Loucy (cell line): ENCODE results near the gene GRM3.

ENCODE experiments used
- EZH2phosphoT487 ChIP-seq: fragments of 200-600 bp; IDR thresholded peaks from 2 replicates; pipeline ENCODE4 v1.6.1; 2018; ENCODE audit warnings: antibody characterized with exemption, mild to moderate bottlenecking, moderate library complexity, borderline replicate concordance
- TF ChIP-seq, protein P1 (sequence below): fragments of 200-600 bp; sonication (generic); conservative IDR thresholded peaks from 2 replicates; pipeline ENCODE4 v1.5.1; 2014; ENCODE audit warnings: mild to moderate bottlenecking, antibody characterized with exemption, low read length

DNA sequence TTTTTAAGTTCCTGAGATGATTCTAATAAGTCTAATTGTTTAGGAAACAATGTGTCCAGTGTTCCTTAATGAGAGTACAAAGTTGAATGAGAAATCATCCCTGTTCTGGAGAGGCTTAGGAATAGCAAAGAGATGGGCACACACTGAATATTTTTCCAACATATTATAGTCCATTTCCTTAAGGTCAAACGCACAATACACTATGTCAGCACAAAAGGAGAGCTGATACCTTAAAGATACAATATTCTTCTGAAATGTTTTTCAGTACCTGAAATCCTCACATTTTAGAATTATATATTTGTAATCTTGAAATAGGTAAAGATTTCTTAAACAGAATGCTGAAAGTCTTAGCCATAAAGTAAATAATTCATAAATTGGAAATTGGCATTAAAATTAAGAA is 183.2 kb downstream of the GRM3 start:
- TF ChIP-seq, protein P1, sequence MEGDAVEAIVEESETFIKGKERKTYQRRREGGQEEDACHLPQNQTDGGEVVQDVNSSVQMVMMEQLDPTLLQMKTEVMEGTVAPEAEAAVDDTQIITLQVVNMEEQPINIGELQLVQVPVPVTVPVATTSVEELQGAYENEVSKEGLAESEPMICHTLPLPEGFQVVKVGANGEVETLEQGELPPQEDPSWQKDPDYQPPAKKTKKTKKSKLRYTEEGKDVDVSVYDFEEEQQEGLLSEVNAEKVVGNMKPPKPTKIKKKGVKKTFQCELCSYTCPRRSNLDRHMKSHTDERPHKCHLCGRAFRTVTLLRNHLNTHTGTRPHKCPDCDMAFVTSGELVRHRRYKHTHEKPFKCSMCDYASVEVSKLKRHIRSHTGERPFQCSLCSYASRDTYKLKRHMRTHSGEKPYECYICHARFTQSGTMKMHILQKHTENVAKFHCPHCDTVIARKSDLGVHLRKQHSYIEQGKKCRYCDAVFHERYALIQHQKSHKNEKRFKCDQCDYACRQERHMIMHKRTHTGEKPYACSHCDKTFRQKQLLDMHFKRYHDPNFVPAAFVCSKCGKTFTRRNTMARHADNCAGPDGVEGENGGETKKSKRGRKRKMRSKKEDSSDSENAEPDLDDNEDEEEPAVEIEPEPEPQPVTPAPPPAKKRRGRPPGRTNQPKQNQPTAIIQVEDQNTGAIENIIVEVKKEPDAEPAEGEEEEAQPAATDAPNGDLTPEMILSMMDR: no peak
- no peak for TF ChIP-seq EZH2phosphoT487
